Measurements from ENCODE around the gene NKIRAS2.
A peak's percentile ranks its signal among the peaks of the same experiment; 100 is the strongest.

NKIRAS2 gene

DNA sequence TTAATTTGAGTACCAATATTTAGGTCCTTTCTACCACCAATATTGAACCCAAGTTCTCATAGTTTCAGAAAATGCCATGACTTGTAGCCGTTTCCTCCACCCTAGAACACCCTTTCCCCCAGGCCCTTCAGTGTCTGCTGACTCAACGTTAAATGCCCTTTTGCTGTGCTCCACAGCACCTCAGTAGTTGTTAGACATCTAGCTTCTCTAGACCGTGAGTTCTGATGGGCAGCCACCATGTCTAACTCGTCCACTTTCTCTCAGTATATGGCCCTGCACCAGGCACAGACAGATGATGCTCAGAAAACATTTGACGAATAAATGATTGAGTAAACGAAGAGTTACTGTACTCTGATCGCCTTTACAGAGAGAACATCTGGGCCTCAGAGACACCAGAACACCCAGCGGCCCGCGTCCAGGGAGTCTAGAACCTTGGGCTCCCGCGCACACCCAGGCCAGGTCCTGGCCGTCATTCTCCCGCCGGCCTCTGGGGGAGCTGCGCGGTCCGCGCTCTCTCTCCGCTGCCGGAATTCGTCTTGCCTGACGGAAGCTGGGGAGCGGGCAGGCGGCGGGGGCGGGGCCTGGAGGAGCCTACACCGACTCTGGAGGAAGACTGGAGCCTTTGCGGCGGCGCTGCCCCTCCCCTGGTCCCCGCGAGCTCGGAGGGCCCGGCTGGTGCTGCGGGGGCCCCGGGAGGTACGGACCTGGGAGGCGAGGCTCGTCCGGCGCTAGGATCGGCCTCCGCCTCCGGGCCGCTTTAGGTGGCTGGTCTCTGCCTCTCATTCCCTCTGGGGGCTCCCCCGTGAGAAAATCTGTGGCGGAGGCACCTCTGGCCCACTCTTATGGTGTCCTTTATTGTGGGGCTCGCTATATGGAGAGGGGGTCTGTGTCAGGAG is at the start of gene NKIRAS2:
Gene NKIRAS2, plus strand, starts transcription at position 582 of the 896 bp plus-strand sequence. CDS start 1,488 bp downstream, outside the sequence.
- DNase-seq (ENCODE audit: low read depth): peak; percentile 85

DNA sequence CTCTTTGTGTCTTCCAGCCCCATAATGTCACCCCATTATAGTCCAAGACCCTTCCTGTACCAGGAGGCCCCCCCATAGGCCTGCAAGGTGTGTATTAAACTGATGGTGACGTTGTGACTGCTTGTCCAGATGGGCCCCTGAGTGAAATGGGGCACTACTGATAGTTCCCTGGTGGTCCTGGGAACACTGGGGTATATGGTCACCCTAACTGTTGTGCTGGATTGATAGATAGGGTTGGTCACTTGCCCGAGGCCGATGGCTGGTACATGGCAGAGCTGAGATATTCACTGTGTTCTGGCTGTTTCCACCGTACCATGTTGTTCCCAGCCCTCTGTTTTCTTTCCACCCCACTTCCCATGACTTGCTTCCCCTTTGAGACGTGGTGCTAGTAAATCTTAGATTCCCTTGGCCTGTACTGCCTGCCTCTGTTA is 49.0 kb upstream of the NKIRAS2 start:
- DNase-seq (ENCODE audit: low read depth): no peak

DNA sequence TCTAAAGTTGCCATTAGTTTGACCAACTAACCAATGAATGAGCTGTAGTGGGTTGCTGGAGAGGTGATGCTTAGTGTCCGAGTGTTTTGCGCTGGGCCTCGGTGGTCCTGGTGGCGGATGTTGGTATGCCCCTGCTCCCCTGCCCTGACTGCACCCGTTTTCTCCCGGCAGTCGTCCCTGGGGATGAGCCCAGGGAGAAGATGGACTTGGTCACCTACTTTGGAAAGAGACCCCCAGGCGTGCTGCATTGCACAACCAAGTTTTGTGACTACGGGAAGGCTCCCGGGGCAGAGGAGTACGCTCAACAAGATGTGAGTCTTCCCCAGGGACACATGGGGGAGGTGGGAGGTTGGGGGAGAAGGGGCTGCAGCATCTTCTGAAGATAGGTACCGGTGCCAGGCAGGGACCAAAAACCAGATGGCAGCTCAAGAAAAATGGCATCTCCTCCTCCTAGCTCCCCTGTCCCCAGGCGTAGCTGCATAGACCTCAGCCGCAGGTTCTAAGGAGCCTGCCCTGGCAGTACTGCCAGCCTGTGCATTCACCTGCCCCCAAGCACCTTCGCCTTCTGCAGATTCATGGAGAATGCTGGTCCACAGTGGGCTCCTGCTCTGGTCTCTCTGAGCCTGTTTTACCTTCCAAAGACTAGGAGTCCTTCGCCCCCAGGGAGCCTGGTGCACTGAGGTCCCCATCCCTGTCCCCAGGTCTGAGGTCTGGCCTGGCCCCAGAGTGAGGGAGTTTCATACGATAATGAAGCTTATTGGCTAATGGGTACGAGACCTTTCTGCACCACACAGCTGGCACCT is 48.0 kb upstream of the NKIRAS2 start:
- no peak for DNase-seq (ENCODE audit: low read depth)

DNA sequence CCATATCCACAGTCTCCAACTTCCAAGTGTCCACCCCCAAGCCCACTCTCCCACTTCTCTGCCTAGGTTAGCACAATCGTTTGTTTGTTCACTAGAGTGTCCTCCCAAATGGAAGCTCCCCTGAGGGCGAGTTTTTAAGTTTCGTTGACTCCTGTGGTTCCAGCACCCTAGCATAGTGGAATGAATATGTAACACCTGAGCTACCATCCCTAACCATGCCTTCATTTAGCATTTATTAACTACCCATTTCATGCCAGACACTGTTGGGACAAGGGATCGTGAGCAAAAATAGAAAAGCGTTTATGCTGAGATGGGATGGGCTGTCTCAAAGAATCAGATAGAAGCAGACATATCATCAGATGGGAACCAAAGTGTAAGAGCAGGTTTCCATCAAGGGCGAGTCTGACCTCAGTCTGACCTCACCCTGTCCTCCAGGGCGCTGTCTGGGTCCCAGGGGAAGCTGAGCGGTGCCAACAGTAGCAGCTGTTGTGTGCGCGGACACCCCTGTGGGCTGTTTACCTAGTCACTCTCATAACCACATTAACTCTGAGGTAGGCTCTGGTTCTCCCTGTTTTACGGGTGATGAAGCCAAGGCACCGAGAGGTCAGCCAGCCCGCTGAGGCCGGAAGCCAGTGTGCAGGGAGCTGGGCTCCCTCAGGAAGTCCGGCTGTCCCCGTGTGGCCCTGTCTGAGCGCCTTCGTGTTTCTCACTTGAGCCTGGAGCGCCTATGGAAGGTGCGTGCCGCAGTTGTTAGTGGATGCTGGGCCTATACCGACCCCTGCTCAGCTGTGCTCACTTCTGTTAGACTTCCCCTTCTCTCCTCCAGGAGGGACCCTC is 47.1 kb upstream of the NKIRAS2 start:
- DNase-seq (ENCODE audit: low read depth): no peak

DNA sequence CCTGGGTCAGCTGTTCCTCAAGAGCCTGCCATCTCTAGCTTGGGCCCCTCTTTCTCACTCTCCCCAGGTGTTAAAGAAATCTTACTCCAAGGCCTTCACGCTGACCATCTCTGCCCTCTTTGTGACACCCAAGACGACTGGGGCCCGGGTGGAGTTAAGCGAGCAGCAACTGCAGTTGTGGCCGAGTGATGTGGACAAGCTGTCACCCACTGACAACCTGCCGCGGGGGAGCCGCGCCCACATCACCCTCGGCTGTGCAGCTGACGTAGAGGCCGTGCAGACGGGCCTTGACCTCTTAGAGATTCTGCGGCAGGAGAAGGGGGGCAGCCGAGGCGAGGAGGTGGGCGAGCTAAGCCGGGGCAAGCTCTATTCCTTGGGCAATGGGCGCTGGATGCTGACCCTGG is 46.5 kb upstream of the NKIRAS2 start:
- no peak for DNase-seq (ENCODE audit: low read depth)

DNA sequence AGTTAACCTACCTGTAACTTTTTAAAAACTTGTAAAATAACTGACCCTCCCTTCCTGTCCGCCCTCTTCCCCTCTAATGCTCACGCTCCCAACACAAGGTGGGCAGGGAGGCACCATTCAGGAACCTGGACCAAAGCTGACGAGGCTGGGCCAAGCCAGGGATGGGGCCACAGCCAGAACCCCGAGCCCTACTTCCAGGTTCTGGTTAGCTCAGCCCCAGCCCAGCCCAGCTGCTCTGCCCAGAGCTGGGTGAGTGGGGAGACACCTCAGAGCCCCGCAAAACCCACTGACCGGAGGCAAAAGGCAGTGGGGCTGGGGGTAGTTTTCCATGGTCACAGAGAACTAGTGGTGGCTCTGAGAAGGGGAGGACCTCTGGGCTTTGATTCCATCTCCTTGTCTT is 45.9 kb upstream of the NKIRAS2 start:
- no peak for DNase-seq (ENCODE audit: low read depth)

DNA sequence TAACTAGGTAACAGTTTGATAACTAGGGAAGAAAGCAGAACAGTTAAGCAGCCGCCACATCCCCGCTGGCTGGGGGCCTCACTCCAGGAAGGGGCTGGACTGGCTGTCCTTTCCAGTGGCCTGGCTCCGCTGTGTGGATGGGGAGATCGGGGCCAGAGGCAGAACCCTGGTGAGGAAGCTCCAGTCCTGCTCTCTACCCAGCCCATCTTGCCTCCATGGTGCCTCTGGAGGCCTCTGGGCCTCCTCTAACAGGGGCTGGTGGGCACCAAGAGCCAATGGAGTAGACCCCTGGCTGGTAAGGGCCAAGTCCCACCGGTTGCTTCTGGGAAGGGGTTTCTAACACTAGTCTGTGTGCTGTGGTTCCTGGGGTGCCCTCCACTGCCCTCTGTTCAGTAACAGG is 45.2 kb upstream of the NKIRAS2 start:
- DNase-seq (ENCODE audit: low read depth): no peak

DNA sequence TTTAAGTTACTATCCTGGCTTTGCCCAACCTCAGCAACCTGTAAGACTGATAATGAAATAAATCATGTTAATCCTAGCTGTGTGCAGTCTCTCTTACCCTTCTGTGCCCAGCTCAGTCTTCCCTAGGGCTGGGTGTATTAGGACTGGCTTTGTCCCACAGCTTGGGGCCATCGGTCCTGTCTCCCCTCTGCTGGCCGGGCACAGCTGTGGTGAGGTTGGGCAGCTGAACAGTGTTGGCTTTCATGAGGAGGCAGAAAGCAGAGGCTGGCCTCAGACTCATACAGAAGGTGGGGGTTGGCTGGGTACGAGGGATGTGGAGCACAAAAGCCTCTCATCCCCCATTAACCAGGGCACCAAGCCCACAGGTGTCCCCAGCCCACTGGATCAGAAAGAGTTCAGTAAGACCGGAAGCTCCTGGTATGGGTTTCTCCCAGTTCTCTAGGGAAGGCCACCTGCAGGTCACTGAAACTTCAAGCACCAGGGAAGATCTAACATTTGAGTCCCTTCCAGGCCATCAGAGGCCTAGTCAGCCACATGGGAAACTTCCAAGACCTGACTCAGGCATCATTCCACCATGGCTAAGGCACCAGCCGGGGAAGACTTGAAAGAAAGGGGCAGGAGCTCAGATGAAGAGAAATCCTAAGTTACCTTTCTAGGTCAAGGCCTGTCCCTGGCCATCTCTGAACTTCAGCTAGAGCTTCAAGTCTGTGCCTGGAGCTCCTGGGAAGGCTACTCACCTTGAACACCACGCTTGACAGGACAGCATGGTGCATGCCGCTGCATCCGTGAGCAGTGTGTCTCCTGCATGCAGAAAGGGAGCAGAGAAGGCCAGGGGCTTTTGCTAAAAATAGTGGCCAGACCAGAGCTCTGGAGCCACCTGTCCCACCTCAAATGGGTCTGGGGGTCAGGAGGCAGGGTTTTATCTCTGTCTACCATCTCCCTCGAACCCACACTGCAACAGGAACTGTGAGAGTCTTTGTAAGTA is 44.5 kb upstream of the NKIRAS2 start:
- DNase-seq (ENCODE audit: low read depth): no peak

DNA sequence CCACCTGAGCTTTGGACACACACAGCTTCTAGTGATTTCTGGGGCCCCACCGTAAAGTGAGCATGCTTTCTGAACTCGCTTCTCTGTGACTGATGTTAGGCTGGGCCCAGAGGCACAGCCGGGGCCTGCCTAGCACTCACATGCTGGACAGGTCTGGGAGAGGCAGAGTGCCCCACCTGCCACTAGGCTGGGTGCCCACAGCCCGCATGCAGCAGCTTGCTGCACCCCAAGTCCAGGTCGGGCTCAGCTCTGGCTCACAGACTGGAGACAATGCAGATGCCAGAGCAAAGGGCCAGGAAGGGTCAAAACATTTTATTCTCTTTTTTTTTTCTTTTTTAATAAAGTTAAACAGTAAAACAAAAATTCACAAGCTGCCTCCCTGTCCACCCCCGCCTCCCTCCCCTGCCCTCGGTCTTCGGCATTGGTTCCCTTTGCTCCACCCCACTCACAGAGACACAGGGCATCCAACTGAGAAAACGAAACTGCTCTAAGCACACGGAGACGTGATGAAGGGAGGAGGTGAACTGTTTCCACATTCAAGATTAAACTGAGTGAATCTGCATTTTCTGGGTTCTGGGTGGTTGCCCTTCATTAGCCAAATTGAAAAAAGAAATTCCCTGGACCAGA is 43.6 kb upstream of the NKIRAS2 start:
- no peak for DNase-seq (ENCODE audit: low read depth)

DNA sequence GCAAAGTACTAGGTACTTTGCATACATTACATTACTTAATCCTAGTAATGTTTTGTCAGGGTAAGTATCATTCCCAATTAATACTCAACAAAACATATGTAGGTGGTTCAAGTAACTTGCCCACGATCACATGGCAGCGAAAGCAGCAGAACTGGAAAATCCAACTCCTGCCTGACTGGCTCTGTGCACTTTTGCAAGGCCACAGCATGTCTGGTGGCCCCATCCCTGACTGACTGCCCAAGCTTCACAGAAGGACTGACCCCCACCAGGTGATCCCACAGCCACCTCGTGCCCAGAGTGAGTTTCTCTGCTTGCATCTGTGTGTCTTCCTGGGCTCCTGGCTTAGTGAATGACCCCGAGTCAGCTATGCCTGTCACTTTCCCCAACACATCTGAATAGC is 41.9 kb upstream of the NKIRAS2 start:
- no peak for DNase-seq (ENCODE audit: low read depth)

DNA sequence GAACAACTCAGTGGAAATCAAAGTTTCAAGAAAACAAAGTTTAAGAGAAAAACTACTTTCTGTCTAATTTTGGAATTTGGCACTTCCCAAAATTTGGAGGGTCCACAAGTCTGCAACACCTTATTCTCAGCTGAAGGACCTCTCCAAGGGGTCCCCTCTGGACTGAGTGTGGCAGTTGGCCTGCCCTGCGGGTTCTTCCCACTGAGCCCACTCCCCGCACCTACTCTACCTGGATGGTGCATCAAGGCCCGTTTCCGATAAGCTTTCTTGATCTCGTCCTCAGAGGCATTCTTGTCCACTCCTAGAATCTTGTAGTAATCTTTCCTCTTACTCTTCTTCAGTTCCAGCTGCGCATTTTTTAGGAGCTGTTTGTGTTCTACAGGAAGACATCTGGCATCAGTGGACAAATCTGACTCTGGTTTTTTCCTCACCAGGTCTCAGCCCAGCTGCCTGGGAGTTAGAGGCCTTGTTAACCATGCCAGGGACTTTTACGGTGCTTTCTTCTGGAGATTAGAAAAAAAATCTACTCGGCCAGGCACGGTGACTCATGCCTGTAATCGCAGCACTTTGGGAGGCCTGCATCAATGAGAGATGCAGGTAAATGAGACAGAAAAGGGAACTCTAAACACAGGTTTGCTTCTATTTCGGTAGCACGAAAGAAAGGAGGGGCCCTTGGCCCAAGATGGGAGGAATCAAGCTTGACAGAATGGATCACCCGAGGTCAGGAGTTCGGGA is 37.7 kb upstream of the NKIRAS2 start:
- no peak for DNase-seq (ENCODE audit: low read depth)

DNA sequence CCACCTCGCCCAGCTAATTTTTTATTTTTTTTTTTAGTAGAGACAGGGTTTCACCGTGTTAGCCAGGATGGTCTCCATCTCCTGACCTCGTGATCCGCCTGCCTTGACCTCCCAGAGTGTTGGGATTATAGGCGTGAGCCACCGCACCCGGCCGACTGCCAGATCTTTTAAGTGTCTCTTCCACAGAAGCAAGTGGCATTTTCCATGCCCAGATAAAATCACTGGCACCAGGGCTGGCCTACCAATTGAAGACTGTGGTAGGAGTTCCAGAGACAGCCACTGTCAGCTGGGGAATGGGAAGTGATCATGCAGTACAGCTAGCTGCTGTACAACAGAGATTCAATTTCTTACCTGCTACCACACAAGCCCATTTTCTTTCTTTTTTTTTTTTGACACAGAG is 35.4 kb upstream of the NKIRAS2 start:
- no peak for DNase-seq (ENCODE audit: low read depth)

DNA sequence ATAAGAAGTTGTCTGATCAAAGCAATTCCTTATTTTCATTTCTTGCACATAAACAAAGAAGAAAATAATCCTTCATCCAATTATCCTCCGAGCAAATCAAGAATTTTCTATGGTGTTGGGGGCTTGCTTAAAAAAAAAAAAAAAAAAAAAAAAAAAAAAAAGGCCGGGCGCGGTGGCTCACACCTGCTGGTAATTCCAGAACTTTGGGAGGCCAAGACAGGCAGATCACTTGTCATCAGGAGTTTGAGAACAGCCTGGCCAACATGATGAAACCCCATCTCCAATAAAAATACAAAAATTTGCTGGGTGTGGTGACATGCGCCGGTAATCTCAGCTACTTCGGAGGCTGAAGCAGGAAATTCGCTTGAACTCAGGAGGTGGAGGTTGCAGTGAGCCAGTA is 34.0 kb upstream of the NKIRAS2 start:
- no peak for DNase-seq (ENCODE audit: low read depth)

DNA sequence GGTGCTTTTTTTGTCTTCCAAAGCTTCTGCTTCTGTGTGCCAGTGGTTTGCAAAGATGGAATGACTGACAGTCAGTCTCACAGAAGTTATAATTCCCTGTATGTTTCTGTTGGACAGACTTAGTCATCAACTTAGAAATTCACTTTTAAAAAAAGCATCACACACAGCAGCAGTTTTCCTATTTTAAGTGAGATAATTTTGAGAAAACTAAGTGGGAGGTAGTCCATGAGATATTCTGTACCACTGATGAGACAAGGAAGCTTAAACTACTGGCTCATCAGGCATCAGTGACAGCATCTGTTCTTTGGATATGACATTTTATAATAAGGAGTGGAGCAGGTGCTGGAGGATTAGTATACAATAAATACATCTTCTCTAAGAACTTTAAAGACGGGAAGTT is 33.3 kb upstream of the NKIRAS2 start:
- no peak for DNase-seq (ENCODE audit: low read depth)

DNA sequence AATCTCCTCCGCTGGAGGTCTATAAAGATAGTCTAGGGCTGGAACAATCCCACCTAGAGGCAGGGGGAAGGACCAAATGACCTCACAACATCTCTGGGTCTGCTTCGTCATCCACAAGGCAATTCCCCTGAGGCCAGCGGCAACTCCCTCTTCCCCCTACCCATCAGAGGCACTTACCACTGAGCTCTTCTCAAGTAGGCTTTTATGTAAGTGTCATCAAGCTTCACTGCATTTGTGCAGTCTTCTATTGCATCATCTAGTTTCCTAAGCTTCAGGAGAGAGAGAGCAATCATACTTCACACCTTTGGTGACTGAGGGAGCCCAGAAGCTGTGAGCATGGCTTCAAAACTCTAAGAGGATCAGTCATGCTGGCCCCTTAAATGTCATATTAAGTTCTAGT is 32.2 kb upstream of the NKIRAS2 start:
- DNase-seq (ENCODE audit: low read depth): no peak

DNA sequence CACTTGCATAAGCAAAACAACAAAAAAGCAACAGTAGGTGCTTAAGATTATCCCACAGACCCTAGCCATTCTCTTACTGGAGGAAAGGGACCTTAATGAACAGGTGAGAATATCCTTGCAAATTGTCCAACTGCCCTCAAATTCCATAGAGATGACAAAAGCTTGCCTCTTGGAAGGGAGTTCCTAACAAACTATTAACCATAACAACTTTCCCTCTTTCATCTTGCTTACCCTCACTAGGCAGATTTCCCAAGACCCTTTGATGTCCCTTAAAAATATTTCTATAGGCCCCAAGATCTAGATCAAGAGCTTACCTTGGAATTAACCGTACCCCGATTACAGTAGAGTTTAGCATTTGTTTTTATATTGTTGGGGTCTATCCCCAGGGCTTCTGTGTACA is 31.5 kb upstream of the NKIRAS2 start:
- DNase-seq (ENCODE audit: low read depth): no peak

DNA sequence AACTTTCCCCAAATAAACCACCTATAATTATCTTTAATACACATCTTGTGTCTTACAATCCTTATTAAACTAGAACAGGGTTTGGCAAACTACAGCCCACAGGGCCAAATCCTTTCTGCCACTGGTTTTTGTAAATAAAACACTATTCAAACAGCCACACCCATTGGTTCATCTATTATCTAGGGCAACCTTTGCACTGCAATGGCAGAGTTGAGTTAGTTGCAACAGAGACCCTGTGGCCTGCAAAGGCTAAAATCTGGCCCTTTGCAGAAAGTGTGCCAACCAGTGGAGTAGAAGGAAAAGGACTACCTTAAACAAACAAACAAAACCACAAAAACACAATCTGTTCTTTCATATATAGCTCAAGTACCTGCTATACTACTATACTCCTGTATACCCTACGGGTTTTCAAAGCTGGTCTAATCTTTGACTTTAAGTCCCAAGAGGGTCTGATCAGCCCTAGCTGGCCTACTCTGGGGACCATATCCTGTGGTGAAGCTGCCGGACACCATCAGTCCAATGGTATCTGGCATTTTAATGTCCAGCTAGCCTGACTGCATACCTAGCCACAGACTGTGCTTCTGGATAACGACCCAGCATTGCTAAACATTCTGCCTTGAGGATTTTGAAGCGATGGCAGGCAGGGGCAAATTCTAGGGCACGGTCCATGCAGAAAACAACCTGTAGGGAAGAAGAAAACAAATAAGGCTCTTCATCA is 30.0 kb upstream of the NKIRAS2 start:
- DNase-seq (ENCODE audit: low read depth): no peak

DNA sequence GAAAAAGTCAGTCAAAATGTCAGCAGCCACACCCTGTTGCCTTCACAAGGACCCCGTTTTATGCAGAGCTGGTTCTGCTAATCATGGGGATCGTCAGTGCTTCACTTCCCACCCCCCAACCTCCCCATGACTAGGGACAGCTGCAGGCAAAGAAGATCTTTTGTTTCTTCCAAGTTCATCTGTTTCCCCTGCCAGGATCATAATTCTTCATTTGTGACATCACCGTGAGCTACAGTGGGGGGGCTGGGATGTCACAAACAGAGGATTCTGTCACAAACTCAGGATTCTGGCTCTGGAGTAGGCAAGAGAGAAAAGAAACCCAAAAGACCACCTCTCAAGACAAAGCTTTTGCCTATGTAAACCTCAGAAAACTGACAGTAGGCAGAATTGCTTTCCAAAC is 27.3 kb upstream of the NKIRAS2 start:
- DNase-seq (ENCODE audit: low read depth): no peak

DNA sequence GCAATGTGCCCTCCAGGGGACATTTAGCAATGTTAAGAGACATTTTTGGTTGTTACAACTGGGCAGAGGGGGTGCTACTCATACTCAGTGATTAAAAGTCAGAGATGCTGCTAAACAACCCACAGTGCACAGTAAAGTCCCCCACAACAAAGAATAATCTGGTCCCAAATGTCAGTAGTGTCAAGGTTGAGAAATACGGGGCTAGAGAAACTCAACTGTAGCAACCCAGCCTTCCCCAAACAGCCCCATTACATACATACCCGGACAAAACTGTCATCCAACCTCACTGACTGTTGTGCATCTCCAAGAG is 23.1 kb upstream of the NKIRAS2 start:
- no peak for DNase-seq (ENCODE audit: low read depth)

Data from stimulated activated CD8-positive, alpha-beta memory T cell treated with anti-CD3 and anti-CD28 coated beads, Interleukin-15, amount 100 ng/mL, for 24 hours (primary cell).